OCI-LY3 (cell line): Measurements from ENCODE around the gene SFXN1.

Experiments used
- H2AFZ ChIP-seq: fragments of 200-600, 300-600 bp; shearing (Covaris generic); 2 replicates; pipeline ENCODE4 v1.6.0; 2014; ENCODE audit warnings: antibody characterized with exemption, low read depth, low read length
- H3K27ac ChIP-seq: fragments of 200-600, 300-600 bp; sonication (generic); 2 replicates; pipeline ENCODE4 v1.5.1; 2014; ENCODE audit warnings: mild to moderate bottlenecking, low read length, moderate library complexity, mixed read lengths
- H3K27me3 ChIP-seq: fragments of 200-600, 300-600 bp; sonication (generic); 2 replicates; pipeline ENCODE4 v1.6.1; 2014; ENCODE audit warnings: low read depth, low read length, mixed read lengths
- H3K36me3 ChIP-seq: fragments of 200-600, 300-600 bp; sonication (generic); replicated peaks from 2 replicates; pipeline ENCODE3; 2014; ENCODE audit warnings: low read depth, low read length, mixed read lengths
- H3K4me1 ChIP-seq: fragments of 300-600, 200-600 bp; sonication (generic); 2 replicates; pipeline ENCODE4 v1.6.1; 2014; ENCODE audit warnings: low read length, mixed read lengths
- H3K4me2 ChIP-seq: fragments of 200-600, 300-600 bp; sonication (generic); 2 replicates; pipeline ENCODE4 v1.6.1; 2014; ENCODE audit warnings: low read length, mixed read lengths
- H3K4me3 ChIP-seq: fragments of 300-600, 200-600 bp; sonication (generic); 2 replicates; pipeline ENCODE4 v1.5.1; 2014; ENCODE audit warnings: antibody characterized with exemption, mild to moderate bottlenecking, low read length, moderate library complexity
- H3K79me2 ChIP-seq: fragments of 300-600, 200-600 bp; shearing (Covaris generic); 2 replicates; pipeline ENCODE4 v1.6.1; 2014; ENCODE audit warnings: mild to moderate bottlenecking, low read length, mixed read lengths
- H3K9ac ChIP-seq: fragments of 300-600, 200-600 bp; shearing (Covaris generic); 2 replicates; pipeline ENCODE4 v1.6.0; 2014; ENCODE audit warnings: mild to moderate bottlenecking, low read length, moderate library complexity
- H3K9me3 ChIP-seq: fragments of 200-600, 300-600 bp; shearing (Covaris generic); 2 replicates; pipeline ENCODE4 v1.6.1; 2014; ENCODE audit warnings: low read length, mixed read lengths; ENCODE audit not compliant: insufficient read depth
- H4K20me1 ChIP-seq: fragments of 200-600, 300-600 bp; sonication (generic); 2 replicates; pipeline ENCODE4 v1.6.1; 2016; ENCODE audit warnings: low read length, mixed read lengths; ENCODE audit not compliant: insufficient read depth
- CTCF ChIP-seq: fragments of 200-600, 300-600 bp; sonication (generic); IDR thresholded peaks from 2 replicates; pipeline ENCODE4 v1.5.1; 2014; ENCODE audit warnings: antibody characterized with exemption, low read length, low read depth
- EZH2phosphoT487 ChIP-seq: fragments of 200-600 bp; shearing (Covaris generic); IDR thresholded peaks from 2 replicates; pipeline ENCODE4 v1.6.1; 2018; ENCODE audit warnings: antibody characterized with exemption, mixed run types, low read depth

Gene SFXN1

GRCh38 chr5:175461370-175461769 lies 17.0 kb upstream of the SFXN1 start:
- no peak overlapping the region for H3K4me2 ChIP-seq
- H3K4me3 ChIP-seq = no peak overlapping the region
- H3K9me3 ChIP-seq = no peaks in the 10 kb centered on the region
- H3K9ac ChIP-seq = no peak overlapping the region
- no peaks in the 10 kb centered on the region for H3K79me2 ChIP-seq
- H3K27ac ChIP-seq = no peak overlapping the region
- no peak overlapping the region for H2AFZ ChIP-seq
- H4K20me1 ChIP-seq = no peaks in the 10 kb centered on the region
- no peaks in the 10 kb centered on the region for H3K36me3 ChIP-seq
- no peak for TF ChIP-seq CTCF
- TF ChIP-seq EZH2phosphoT487 = no peak
- H3K27me3 ChIP-seq = peaks cover 21% of the 10 kb centered on the region
- H3K4me1 ChIP-seq = no peaks in the 10 kb centered on the region

DNA sequence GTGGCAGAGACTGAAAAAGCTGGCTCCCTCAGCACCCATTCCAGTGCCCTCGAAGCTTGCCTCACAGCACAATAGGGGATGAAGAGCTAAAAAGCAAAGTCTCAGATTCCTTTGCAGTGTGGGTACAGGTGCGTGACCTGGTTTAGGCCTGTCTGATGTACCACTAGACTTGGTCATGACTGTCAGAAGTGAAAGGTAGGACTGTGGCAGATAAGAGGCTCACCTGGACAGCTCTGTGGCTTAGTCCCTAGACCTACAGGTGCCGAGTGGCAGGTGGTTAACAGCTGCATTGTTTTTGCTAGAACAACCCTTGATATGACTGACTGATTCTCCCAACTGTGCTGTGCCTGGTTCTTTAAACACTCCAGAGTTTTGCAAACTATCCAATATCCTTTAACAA lies 14.7 kb upstream of the SFXN1 start:
- Histone ChIP-seq H3K79me2 (no peaks in the 10 kb centered on the region), H3K36me3 (no peaks in the 10 kb centered on the region), H2AFZ (no peak overlapping the region), H3K27me3 (peaks cover 36% of the 10 kb centered on the region), H3K9me3 (no peaks in the 10 kb centered on the region), H3K4me2 (no peak overlapping the region), H3K9ac (no peak overlapping the region), H4K20me1 (no peaks in the 10 kb centered on the region), H3K4me1 (no peaks in the 10 kb centered on the region), H3K4me3 (no peak overlapping the region), H3K27ac (no peak overlapping the region)
- no peak for TF ChIP-seq CTCF
- TF ChIP-seq EZH2phosphoT487 = no peak

- Histone ChIP-seq H3K4me1 (no peaks in the 10 kb centered on the region), H3K4me3 (no peak overlapping the region), H3K27me3 (peaks cover 35% of the 10 kb centered on the region; the same call in 1 of the 2 replicates), H3K79me2 (no peaks in the 10 kb centered on the region), H3K4me2 (peak overlapping the region; percentile 42), H3K9me3 (no peaks in the 10 kb centered on the region), H4K20me1 (no peaks in the 10 kb centered on the region), H3K27ac (no peak overlapping the region), H3K9ac (no peak overlapping the region), H2AFZ (peak overlapping the region; percentile 91), H3K36me3 (no peaks in the 10 kb centered on the region)
- TF ChIP-seq CTCF = peak; percentile 54
- TF ChIP-seq EZH2phosphoT487 = no peak
Measured at GRCh38 chr5:175464074-175464941, 14.1 kb upstream of the SFXN1 start.

DNA sequence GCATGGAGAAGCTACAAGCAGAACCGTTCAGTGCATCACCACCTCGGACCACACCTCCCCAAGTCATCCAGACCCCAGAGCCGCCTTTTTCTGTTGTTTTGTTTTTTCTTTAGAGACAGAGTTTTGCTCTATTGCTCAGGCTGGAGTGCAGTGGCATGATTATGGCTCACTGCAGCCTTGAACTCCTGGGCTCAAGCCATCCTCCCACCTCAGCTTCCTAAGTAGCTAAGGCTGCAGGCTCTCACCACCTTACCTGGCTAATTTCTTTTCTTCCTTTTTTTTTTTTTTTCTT lies 13.5 kb upstream of the SFXN1 start:
- peak overlapping the region; percentile 91 for H2AFZ ChIP-seq
- no peaks in the 10 kb centered on the region for H3K36me3 ChIP-seq
- no peak overlapping the region for H3K9ac ChIP-seq
- peaks cover 40% of the 10 kb centered on the region; the same call in 1 of the 2 replicates for H3K27me3 ChIP-seq
- H3K4me2 ChIP-seq = peak overlapping the region; percentile 42
- H4K20me1 ChIP-seq = no peaks in the 10 kb centered on the region
- H3K27ac ChIP-seq = no peak overlapping the region
- H3K79me2 ChIP-seq = no peaks in the 10 kb centered on the region
- no peaks in the 10 kb centered on the region for H3K4me1 ChIP-seq
- H3K4me3 ChIP-seq = no peak overlapping the region
- TF ChIP-seq EZH2phosphoT487 (no peak), CTCF (no peak)
- no peaks in the 10 kb centered on the region for H3K9me3 ChIP-seq
